ENCODE measurements around the gene MLIP. TPM values are rescaled to one million over a fixed set of nuclear protein-coding genes. Genes with fewer than 3 reads are reported as not detected.

The MLIP gene
- total and polyA plus RNA-seq, 2 of the 8 experiments (the other 6 are each of a cell fraction or from before 2014, with no cell fraction given), result not detected

DNA sequence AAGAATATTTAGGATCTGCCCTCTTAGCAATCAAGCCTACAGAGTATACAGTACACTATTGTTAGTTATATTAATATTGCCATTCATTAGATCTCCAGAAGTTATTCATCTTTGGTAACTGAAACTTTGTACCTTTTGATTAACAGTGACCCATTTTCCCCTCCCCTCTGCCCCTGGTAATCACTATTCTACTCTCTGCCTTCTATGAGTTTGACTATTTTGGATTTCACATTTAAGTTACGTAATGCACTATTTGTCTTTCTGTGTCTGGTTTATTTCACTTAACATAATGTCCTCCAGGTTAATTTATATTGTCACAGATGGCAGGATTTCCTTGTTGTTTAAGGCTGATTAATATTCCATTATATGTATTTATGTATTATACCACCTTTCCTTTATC, 111.0 kb downstream of the MLIP start:
- no peaks in the 10 kb centered on the region for H3K79me1 ChIP-seq (ENCODE audit: low read depth, low read length)
- H3K9me3 ChIP-seq (ENCODE audit: insufficient read depth in 2 of 2, low read depth in 1 of 2, low read length in 1 of 2), result peaks cover 0 to 3% of the 10 kb centered on the region in 2 experiments; a peak in 1 of 4 replicates
- no peaks in the 10 kb centered on the region for H3K23me2 ChIP-seq (ENCODE audit: low read depth, low read length)
- no peak overlapping the region for H3K9ac ChIP-seq (replicated peaks in 1 of 4; ENCODE audit: extremely low read depth in 1 of 4, low read depth in 3 of 4, low read length in 3 of 4)
- H3K27ac ChIP-seq (ENCODE audit: low read depth, low read length), result no peak overlapping the region
- FAIRE-seq, result no peak
- no peak overlapping the region for H3K23ac ChIP-seq (ENCODE audit: insufficient read length)
- no peak overlapping the region for H2AK5ac ChIP-seq (ENCODE audit: low read depth, low read length)
- no peaks in the 10 kb centered on the region for H3K79me2 ChIP-seq (ENCODE audit: control insufficient read depth in 1 of 2, insufficient read depth in 2 of 2, low read length in 2 of 2)
- H2AFZ ChIP-seq (ENCODE audit: low read length), result no peak overlapping the region
- H3K56ac ChIP-seq (replicated peaks; ENCODE audit: insufficient read length, low read depth, low read length), result no peak overlapping the region
- no peak overlapping the region for H2BK20ac ChIP-seq (ENCODE audit: low read length)
- no peak overlapping the region for H3K4me3 ChIP-seq (ENCODE audit: extremely low read depth in 1 of 4, insufficient read depth in 2 of 4, low read depth in 3 of 4, low read length in 4 of 4)
- H2BK5ac ChIP-seq (ENCODE audit: low read depth, low read length), result no peak overlapping the region
- no peak overlapping the region for H2BK15ac ChIP-seq (ENCODE audit: low read length)
- TF ChIP-seq JUND (IDR thresholded peaks at IDR 0.05; ENCODE audit: low read length) (no peak), JUN (IDR thresholded peaks at IDR 0.05; ENCODE audit: low read depth, low read length) (no peak), GABPA (IDR thresholded peaks at IDR 0.05; ENCODE audit: borderline replicate concordance, insufficient read depth, low read length) (no peak), BACH1 (IDR thresholded peaks at IDR 0.05; ENCODE audit: low read length) (no peak), BCL11A (IDR thresholded peaks at IDR 0.05; ENCODE audit: low read depth in 2 of 2, low read length in 2 of 2) (no peak), EZH2 (IDR thresholded peaks at IDR 0.05; ENCODE audit: low read depth, low read length, severe bottlenecking) (no peak), CTBP2 (IDR thresholded peaks at IDR 0.05; ENCODE audit: borderline replicate concordance, insufficient read depth, insufficient read length, low read length) (no peak), HDAC2 (IDR thresholded peaks at IDR 0.05; ENCODE audit: borderline replicate concordance in 1 of 2, low read depth in 2 of 2, low read length in 2 of 2) (no peak)
- no peaks in the 10 kb centered on the region for H3K4me1 ChIP-seq (replicated peaks in 1 of 4; ENCODE audit: control insufficient read depth in 3 of 4, insufficient read depth in 4 of 4, low read length in 3 of 4)
- H2BK12ac ChIP-seq (ENCODE audit: low read depth, low read length), result no peak overlapping the region
- H4K8ac ChIP-seq (ENCODE audit: extremely low read depth, insufficient read depth, low read length), result no peak overlapping the region
- H4K5ac ChIP-seq (ENCODE audit: insufficient read length, low read depth, low read length), result no peak overlapping the region
- no peak overlapping the region for H3K14ac ChIP-seq (ENCODE audit: insufficient read length)
- H3K4ac ChIP-seq (replicated peaks; ENCODE audit: insufficient read length, low read depth, low read length), result no peak overlapping the region
- CTCF ChIA-PET (ENCODE audit: partially characterized antibody), result no interaction called here
- POLR2A ChIA-PET (ENCODE audit: partially characterized antibody), result no interaction called here
- H4K20me1 ChIP-seq (replicated peaks in 1 of 2; ENCODE audit: control insufficient read depth in 1 of 2, insufficient read depth in 2 of 2, low read length in 2 of 2), result no peaks in the 10 kb centered on the region
- 96% methylated on average over 1 of the region's 1 CpG; no CpG with 5 or more reads in 1 of the 2 experiments for WGBS, 2 experiments (ENCODE audit: extremely low coverage in 1 of 2, insufficient coverage in 1 of 2, insufficient read length in 1 of 2, insufficient replicate concordance in 2 of 2, low coverage in 1 of 2, low lambda C conversion rate in 2 of 2, missing lambda C conversion rate in 1 of 2)
- H3K18ac ChIP-seq (ENCODE audit: extremely low read depth, low read length), result no peak overlapping the region
- H2BK120ac ChIP-seq (replicated peaks; ENCODE audit: low read depth, low read length), result no peak overlapping the region
- no peaks in the 10 kb centered on the region for H3K36me3 ChIP-seq (ENCODE audit: control insufficient read depth in 2 of 4, insufficient read depth in 4 of 4, low read length in 3 of 4)
- no peak overlapping the region for H3K4me2 ChIP-seq (ENCODE audit: insufficient read depth in 1 of 2, low read depth in 2 of 2, low read length in 2 of 2)
- no peak overlapping the region for H4K91ac ChIP-seq (replicated peaks; ENCODE audit: insufficient read length, low read length)
- no peaks in the 10 kb centered on the region for H3K27me3 ChIP-seq (replicated peaks in 1 of 4; ENCODE audit: control insufficient read depth in 3 of 4, extremely low read depth in 1 of 4, insufficient read depth in 3 of 4, low read length in 3 of 4)
- no peak for DNase-seq (ENCODE audit: low read depth in 1 of 2, low spot score in 2 of 2)
